ENCODE measurements around the gene TRIM28.

Gene TRIM28

DNA sequence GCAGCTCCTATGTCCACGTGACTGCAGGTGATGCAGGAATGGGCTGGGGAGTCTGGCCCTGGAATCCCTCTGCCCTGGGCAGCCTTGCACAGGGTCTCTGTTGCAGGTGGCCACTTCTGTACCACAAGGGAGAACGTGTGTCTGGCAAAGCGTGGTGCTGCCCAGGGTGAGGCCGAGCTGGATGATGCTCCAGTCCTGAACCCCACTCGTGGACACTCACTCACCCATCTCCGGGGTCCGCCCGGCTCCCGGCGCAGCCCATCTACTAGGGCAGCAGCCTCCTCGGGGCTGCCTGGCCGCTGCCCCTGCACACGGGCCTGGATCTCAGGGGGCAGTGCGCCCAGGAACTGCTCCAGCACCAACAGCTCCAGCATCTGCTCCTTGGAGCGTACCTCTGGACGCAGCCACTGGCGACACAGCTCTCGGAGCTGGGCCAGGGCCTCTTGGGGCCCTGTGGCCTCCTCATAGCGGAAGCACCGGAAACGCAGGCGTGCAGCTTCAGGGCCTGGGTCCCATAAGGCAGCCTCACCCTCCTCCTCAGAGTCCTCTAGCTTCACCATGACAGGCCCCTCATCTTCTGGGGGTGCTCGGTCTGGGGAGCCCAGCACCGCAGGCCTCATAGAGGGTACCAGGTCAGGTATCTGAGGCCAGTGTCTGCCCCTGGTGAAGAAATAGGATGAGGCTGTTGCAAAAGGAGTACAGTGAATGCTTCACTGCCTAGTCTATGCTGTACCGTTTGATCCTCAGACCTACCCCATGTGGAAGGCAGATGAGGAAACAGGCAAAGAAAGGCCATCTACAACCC is 27.1 kb downstream of the TRIM28 start:
- no peak overlapping the region for H4K8ac ChIP-seq (ENCODE audit: low read depth, low read length)
- no peak overlapping the region for H2AK5ac ChIP-seq (ENCODE audit: low read depth, low read length)
- H3K9me3 ChIP-seq (replicated peaks in 1 of 2; ENCODE audit: control insufficient read depth in 2 of 2, insufficient read depth in 1 of 2, low read depth in 1 of 2, low read length in 2 of 2) = no peaks in the 10 kb centered on the region
- no peak overlapping the region for H3K27ac ChIP-seq (replicated peaks; ENCODE audit: low read length)
- H3K4ac ChIP-seq (ENCODE audit: low read length) = no peak overlapping the region
- DNase-seq (ENCODE audit: low spot score) = no peak
- H3K18ac ChIP-seq (ENCODE audit: low read length) = no peak overlapping the region
- H3K23ac ChIP-seq (ENCODE audit: low read depth, low read length, poor library complexity) = no peak overlapping the region
- H3K9ac ChIP-seq (ENCODE audit: low read depth, low read length, poor library complexity) = no peak overlapping the region
- H4K91ac ChIP-seq (ENCODE audit: low read depth, low read length, poor library complexity) = no peak overlapping the region
- H3K14ac ChIP-seq (ENCODE audit: low read length) = no peak overlapping the region
- H2AFZ ChIP-seq (ENCODE audit: low read length) = no peak overlapping the region
- no peak overlapping the region for H3K4me2 ChIP-seq (ENCODE audit: insufficient read depth, low read length, poor library complexity, severe bottlenecking)
- no CpG with 5 or more reads among the region's 25 CpGs for WGBS, 2 donors (ENCODE audit: extremely low coverage in 2 of 2, insufficient read length in 2 of 2, insufficient replicate concordance in 1 of 2)
- H2BK15ac ChIP-seq (ENCODE audit: low read length) = no peak overlapping the region
- H2BK5ac ChIP-seq (ENCODE audit: low read length) = no peak overlapping the region
- no peaks in the 10 kb centered on the region for H3K27me3 ChIP-seq (ENCODE audit: control insufficient read depth in 3 of 3, insufficient read depth in 3 of 3, low read depth in 1 of 3, low read length in 3 of 3)
- H2BK12ac ChIP-seq (ENCODE audit: low read length) = no peak overlapping the region
- H3K36me3 ChIP-seq (replicated peaks in 1 of 2; ENCODE audit: control insufficient read depth in 2 of 2, insufficient read depth in 2 of 2, low read length in 2 of 2) = peaks cover 30 to 46% of the 10 kb centered on the region in 2 donors
- H2BK120ac ChIP-seq (ENCODE audit: low read depth, low read length) = no peak overlapping the region
- peaks cover 9 to 11% of the 10 kb centered on the region in 2 donors for H3K4me1 ChIP-seq (ENCODE audit: control insufficient read depth in 2 of 2, insufficient read depth in 1 of 2, low read depth in 1 of 2, low read length in 2 of 2)
- H3K4me3 ChIP-seq (ENCODE audit: low read length in 2 of 2) = no peak overlapping the region
- peaks cover 2% of the 10 kb centered on the region for H3K79me1 ChIP-seq (ENCODE audit: low read depth, low read length)

DNA sequence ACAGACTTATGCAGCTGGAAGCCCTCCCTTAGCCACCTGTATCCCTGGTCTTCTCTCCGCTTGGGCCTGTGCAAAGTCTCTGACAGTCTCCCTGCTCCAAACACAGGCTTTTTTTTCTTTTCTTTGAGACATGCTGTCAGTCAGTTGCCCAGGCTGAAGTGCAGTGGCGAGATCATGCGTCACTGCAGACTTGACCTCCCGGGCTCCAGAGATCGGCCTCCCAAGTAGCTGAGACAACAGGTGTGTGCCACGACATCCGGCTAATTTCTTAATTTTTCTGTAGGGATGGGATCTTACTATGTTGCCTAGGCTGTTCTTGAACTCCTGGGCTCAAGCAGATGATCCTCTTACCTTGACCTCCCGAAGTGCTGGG is 27.7 kb downstream of the TRIM28 start:
- H2BK5ac ChIP-seq (ENCODE audit: low read length) = no peak overlapping the region
- H2BK15ac ChIP-seq (ENCODE audit: low read length) = no peak overlapping the region
- H3K4ac ChIP-seq (ENCODE audit: low read length) = no peak overlapping the region
- no peak overlapping the region for H3K9ac ChIP-seq (ENCODE audit: low read depth, low read length, poor library complexity)
- H3K36me3 ChIP-seq (replicated peaks in 1 of 2; ENCODE audit: control insufficient read depth in 2 of 2, insufficient read depth in 2 of 2, low read length in 2 of 2) = peaks cover 30 to 43% of the 10 kb centered on the region in 2 donors
- no peak for DNase-seq (ENCODE audit: low spot score)
- no peak overlapping the region for H2BK12ac ChIP-seq (ENCODE audit: low read length)
- no peak overlapping the region for H2AFZ ChIP-seq (ENCODE audit: low read length)
- no peak overlapping the region for H3K4me3 ChIP-seq (ENCODE audit: low read length in 2 of 2)
- no peak overlapping the region for H3K4me2 ChIP-seq (ENCODE audit: insufficient read depth, low read length, poor library complexity, severe bottlenecking)
- no peak overlapping the region for H3K14ac ChIP-seq (ENCODE audit: low read length)
- H3K4me1 ChIP-seq (ENCODE audit: control insufficient read depth in 2 of 2, insufficient read depth in 1 of 2, low read depth in 1 of 2, low read length in 2 of 2) = peaks cover 9 to 11% of the 10 kb centered on the region in 2 donors
- H3K27ac ChIP-seq (replicated peaks; ENCODE audit: low read length) = no peak overlapping the region
- no peak overlapping the region for H4K8ac ChIP-seq (ENCODE audit: low read depth, low read length)
- no peak overlapping the region for H3K18ac ChIP-seq (ENCODE audit: low read length)
- no peak overlapping the region for H2AK5ac ChIP-seq (ENCODE audit: low read depth, low read length)
- H2BK120ac ChIP-seq (ENCODE audit: low read depth, low read length) = no peak overlapping the region
- no peak overlapping the region for H4K91ac ChIP-seq (ENCODE audit: low read depth, low read length, poor library complexity)
- peaks cover 2% of the 10 kb centered on the region for H3K79me1 ChIP-seq (ENCODE audit: low read depth, low read length)
- no peaks in the 10 kb centered on the region for H3K9me3 ChIP-seq (replicated peaks in 1 of 2; ENCODE audit: control insufficient read depth in 2 of 2, insufficient read depth in 1 of 2, low read depth in 1 of 2, low read length in 2 of 2)
- no CpG with 5 or more reads among the region's 8 CpGs for WGBS, 2 donors (ENCODE audit: extremely low coverage in 2 of 2, insufficient read length in 2 of 2, insufficient replicate concordance in 1 of 2)
- no peaks in the 10 kb centered on the region for H3K27me3 ChIP-seq (ENCODE audit: control insufficient read depth in 3 of 3, insufficient read depth in 3 of 3, low read depth in 1 of 3, low read length in 3 of 3)
- no peak overlapping the region for H3K23ac ChIP-seq (ENCODE audit: low read depth, low read length, poor library complexity)

DNA sequence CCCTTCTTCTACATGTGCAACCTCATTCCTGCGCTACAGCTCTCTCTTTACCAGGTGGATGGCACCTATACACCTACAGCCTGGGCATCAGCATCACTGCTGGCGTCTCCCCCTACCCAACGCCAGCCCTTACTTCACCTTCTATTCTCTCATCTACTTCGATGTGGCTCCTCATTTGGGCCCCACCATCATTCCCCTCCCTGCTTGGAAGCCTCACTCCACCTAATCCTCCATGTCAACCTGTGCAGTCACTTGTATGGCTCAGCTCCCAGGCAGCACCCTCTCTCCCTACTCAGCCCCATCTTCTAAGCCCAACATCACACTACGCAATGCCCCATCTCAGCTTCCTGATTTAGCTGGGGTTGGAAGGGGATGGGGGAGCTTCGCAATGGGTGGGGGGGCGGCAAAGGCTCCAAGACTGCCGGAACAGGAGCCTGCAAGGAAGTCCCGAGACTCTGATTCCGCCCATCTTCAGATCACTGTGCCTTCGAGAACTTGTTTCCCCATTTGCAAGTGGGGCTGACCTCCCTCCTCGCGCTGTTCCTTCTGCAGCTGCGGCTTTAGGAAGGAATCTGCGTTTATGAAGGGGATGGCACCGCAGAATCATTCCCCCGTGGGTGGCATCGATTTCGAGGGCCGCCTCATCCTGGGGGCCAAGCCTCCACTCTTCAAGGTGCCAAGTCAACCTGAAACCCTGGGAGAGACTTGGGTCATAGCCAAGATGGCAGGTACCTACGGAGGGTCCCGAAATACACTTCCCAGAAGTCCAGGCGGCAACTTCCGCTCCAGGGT is 28.4 kb downstream of the TRIM28 start:
- peak overlapping the region; percentile 84 for H4K8ac ChIP-seq (ENCODE audit: low read depth, low read length)
- H3K23ac ChIP-seq (ENCODE audit: low read depth, low read length, poor library complexity) = peak overlapping the region; percentile 96
- H3K27me3 ChIP-seq (ENCODE audit: control insufficient read depth in 3 of 3, insufficient read depth in 3 of 3, low read depth in 1 of 3, low read length in 3 of 3) = no peaks in the 10 kb centered on the region
- no peaks in the 10 kb centered on the region for H3K9me3 ChIP-seq (replicated peaks in 1 of 2; ENCODE audit: control insufficient read depth in 2 of 2, insufficient read depth in 1 of 2, low read depth in 1 of 2, low read length in 2 of 2)
- no peak overlapping the region for H3K14ac ChIP-seq (ENCODE audit: low read length)
- peak overlapping the region; percentile 58 for H3K4me2 ChIP-seq (ENCODE audit: insufficient read depth, low read length, poor library complexity, severe bottlenecking)
- peak overlapping the region; percentile 99 for H2BK5ac ChIP-seq (ENCODE audit: low read length)
- H3K36me3 ChIP-seq (replicated peaks in 1 of 2; ENCODE audit: control insufficient read depth in 2 of 2, insufficient read depth in 2 of 2, low read length in 2 of 2) = peaks cover 28 to 38% of the 10 kb centered on the region in 2 donors
- no CpG with 5 or more reads among the region's 24 CpGs for WGBS, 2 donors (ENCODE audit: extremely low coverage in 2 of 2, insufficient read length in 2 of 2, insufficient replicate concordance in 1 of 2)
- no peak overlapping the region for H2BK15ac ChIP-seq (ENCODE audit: low read length)
- no peak overlapping the region for H4K91ac ChIP-seq (ENCODE audit: low read depth, low read length, poor library complexity)
- H2BK120ac ChIP-seq (ENCODE audit: low read depth, low read length) = no peak overlapping the region
- H2BK12ac ChIP-seq (ENCODE audit: low read length) = no peak overlapping the region
- peak overlapping the region; percentile 56 for H3K9ac ChIP-seq (ENCODE audit: low read depth, low read length, poor library complexity)
- H2AK5ac ChIP-seq (ENCODE audit: low read depth, low read length) = peak overlapping the region; percentile 30
- H2AFZ ChIP-seq (ENCODE audit: low read length) = peak overlapping the region; percentile 78
- H3K4ac ChIP-seq (ENCODE audit: low read length) = peak overlapping the region; percentile 4
- no peak for DNase-seq (ENCODE audit: low spot score)
- peak overlapping the region; percentile 21 for H3K18ac ChIP-seq (ENCODE audit: low read length)
- peak overlapping the region; percentile 58 to 72 for H3K4me3 ChIP-seq (ENCODE audit: low read length in 2 of 2)
- H3K27ac ChIP-seq (replicated peaks; ENCODE audit: low read length) = peak overlapping the region; percentile 98
- peaks cover 2% of the 10 kb centered on the region for H3K79me1 ChIP-seq (ENCODE audit: low read depth, low read length)
- H3K4me1 ChIP-seq (ENCODE audit: control insufficient read depth in 2 of 2, insufficient read depth in 1 of 2, low read depth in 1 of 2, low read length in 2 of 2) = peaks cover 9 to 11% of the 10 kb centered on the region in 2 donors
